HG03025 (cell line): ENCODE measurements around the gene IGF2.

Experiments used
- ATAC-seq: cut with Tn5 transposase; IDR thresholded peaks from one replicate; pipeline ENCODE4 v1.9.1; 2021; ENCODE audit warnings: mild to moderate bottlenecking, moderate library complexity; ENCODE audit not compliant: unreplicated experiment, low FRiP score

Gene IGF2

DNA sequence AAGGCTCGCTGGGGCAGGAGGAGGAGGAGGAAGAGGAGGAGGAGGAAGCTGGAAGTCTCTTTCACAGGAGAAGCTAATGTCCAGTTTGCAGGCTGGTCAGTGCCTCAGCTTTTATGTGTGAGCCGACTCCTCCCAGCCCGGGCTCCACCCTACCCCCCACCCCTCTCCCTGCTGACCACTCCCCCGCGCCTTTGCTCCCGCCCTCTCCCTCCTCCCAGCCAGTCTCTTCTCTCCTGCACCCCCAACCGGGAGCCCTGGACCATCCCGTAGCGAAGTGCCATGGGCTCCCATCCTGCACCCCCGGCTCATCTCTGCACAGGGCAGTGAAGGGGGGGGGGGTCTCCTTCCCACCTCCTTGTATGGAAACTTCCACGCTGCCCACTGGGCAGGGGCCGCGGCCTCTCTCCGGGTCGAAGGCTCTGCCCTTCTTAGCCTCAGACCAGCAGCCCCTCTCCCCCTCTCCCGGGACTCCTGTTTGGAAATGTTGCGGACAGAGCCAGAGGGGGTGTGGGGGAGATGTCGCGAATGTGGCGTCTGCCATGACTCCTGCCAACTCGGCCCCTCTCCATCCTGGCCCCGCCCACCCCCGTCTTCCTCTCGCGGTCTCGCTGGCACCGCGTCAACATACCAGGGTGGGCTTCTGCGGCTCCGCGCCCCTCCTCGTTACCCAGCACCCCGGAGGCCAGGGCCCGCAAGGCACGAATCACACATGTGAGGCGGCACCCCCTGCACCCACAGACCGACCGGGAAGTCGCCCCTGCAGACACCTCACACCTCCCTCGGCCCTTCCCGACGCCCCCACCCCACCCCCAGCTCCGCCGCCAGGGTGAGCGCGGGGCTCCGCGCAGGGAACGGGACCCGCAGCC is 1.8 kb downstream of the IGF2 start:
- ATAC-seq = no peak

DNA sequence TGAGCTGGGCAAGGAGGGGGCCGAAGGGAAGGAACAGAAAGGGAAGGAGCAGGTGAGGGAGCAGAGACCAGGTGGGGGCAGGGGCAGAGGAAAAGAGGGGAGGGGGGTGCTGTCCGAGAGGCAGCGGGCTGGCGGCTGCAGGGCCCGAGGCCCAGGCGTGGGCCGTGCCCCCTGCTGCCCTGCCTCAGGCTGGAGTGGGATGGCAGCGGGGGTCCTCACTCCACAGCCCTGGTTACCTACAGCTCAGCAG is 2.3 kb downstream of the IGF2 start:
- no peak for ATAC-seq

DNA sequence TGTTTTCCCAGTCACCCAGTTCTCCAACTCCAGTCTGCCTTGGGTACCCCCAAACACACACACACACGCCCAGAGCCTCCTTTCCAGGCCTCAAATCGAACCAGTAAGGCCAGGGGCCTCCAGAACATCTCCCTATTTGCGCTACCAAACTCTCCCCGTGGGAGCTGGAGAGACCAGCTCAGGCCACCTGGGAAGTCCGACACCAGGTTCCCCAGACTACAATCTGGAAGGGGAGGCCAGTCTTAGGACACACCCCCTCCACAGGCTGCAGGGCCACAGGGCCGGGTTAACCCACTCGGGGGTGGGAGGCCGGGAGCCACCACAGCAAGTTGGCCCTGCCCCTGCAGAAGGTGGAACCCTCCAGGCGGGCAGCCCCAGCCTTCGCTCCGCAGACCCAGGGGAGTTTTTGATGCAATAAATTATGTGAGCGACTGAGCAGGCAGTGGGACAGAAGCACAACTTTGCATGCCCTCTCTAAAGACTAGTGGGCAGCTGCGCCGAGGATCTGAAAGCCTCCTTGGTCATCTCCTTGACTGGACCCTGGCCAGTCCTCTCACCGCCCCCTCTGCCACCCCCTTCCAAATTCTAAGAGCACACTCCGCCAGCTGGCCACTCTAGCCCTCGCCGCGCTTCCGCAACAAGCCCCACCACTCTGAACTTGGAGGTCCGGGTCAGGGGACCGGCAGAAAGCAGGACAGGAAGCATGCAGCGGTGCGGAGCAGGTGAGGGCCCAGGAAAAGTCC is 2.8 kb downstream of the IGF2 start:
- ATAC-seq = no peak

DNA sequence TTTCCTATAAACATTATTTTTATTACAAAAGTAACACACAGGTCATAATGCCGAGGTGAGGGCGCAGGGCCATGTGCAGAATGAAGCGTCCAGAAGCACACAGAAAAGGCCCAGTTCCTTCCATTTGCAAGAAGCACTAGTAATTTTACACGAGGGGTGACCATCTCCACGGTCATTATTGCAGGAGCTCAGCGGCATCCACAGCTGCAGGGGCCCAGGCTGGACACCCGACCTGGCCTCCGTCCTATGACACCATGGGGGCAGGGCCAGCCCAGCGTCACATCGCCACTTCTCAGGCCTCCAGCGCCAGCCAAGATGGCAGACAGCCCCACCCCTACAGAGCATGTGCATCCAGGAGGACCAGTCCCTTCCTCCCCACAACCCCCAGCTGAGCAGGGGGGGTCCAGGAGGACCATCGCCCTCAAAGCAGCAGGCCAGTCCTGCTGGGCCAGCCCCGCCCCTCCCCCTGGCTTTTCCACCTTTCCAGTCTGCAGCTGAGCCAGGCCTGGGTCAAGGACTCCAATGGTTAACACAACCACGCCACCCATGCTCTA is 3.5 kb downstream of the IGF2 start:
- ATAC-seq = no peak

DNA sequence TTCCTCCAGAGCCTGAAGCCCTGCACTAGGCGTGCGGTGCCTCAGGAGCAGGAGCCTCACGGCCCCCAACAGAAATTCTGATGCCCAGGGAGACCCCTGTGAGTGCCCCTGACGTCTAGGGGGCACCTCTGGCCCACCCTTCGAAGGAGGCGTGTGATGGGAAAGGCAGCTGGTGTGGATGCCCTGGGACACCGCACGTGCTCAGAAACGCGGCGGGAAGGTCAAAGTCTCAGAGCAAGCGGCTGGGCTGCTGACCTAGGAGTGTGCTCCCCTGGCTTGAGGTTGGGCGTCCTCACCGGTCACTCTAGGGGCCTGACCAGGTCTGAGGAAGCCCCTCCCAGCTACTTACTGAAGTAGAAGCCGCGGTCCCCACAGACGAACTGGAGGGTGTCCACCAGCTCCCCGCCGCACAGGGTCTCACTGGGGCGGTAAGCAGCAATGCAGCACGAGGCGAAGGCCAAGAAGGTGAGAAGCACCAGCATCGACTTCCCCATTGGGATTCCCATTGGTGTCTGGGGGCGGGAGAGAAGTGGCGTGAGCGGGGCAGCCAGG is 4.1 kb downstream of the IGF2 start:
- ATAC-seq = no peak

DNA sequence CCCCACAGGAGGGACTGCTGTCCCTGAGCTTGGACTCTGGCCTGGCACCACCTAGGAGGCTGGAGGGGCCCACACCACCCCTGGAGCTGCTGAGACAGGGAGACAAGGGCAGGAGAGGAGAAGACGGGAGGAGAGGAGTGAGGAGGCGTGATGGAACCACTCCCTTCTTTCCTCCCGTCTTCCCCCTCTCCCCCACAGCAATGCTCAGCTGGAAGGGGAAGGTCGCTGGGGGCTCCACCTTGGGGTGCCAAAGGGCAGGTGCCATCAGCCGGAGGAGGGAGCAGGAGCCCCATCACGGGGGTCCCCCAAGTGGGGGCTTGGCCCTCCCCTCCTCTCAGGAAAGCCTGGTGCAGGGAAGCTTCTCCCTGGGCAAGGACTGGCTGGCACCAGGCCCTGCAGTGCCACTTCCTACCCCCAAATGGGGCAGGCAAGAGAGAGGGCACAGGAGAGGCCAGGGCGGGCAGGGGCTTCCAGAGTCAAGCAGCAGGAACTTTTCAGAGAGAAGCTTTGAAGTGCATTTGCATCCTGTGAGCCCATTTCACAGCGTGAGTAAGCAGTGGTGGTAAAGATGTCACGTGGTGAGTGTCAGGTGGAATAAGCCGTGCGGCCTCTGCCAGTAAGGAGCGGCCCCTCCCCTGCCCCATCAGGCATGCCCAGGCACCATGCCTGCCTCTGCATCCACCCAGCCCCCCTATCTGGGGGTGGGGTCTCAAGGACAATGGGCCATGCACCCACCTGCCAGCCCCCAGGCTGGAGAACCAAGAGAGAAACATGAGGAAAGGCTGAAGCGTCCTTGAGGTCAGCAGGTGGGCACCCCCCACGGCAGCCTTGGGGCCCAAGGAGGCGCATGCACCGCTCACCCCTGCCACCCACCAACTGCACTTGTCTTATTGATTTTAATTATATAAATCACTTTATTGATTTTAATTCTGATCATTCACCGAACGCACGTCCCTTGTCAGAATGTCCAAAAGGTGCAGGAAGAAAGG is 4.9 kb downstream of the IGF2 start:
- ATAC-seq = no peak

DNA sequence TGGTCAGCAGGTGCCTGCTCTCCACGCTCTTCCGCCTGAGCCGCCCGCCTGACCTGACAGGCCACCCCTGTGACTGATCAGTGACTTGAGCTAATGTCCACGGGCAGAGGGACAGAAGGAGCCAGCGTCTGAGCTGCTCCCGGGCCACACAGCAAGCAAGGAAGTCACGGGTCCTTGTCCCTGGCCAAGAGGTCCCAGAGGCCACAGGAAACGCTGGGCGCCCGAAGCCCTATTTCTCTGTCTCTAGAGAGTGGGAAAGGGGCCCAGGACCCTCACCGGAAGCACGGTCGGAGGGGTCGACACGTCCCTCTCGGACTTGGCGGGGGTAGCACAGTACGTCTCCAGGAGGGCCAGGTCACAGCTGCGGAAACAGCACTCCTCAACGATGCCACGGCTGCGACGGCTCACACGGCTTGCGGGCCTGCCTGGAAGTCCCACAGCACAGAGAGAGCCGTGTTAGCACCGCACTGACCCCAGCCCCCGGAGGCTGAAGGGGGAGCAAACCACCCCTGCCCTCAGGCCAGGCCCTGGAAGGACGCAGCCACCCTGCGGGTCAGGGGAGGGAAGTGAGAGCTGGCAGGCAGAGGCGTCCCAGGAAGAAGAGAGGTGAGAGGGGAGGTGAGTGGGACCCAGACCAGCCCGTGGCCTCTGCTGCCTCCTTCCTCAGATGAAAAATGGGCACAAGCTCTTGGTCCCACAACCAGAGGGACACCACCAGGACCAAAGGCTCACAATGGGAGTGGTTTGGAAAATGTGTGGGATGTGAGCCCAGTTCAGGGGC is 5.8 kb downstream of the IGF2 start:
- no peak for ATAC-seq

DNA sequence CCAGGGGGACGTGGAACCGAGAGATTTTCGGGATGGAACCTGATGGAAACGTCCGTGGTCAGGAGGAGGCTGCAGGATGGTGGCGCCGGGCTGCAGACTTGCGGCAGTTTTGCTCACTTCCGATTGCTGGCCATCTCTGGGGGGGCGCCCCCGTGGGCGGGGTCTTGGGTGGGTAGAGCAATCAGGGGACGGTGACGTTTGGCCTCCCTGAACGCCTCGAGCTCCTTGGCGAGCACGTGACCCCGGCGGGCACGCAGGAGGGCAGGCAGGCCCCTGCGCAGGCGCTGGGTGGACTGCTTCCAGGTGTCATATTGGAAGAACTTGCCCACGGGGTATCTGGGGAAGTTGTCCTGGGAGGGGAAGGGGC is 6.3 kb downstream of the IGF2 start:
- no peak for ATAC-seq

DNA sequence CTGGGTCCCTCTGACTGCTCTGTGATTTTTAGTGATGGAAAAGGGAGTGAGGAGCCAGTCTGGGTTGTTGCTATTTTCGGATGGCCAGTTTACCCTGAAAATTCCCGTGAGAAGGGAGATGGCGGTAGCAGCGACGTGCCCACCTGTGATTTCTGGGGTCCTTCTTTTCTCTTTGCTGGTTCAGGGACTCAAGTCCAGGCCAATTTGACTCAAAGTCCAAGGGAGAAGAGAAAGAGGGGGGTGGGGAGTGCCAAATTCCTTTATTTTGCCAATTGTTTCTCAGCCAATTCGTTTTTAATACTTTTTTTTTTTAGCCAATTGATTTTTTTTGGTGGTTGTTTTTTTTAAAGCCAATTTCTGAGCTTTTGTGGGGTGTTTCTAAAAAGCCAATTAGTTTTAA is 6.9 kb downstream of the IGF2 start:
- ATAC-seq = no peak

DNA sequence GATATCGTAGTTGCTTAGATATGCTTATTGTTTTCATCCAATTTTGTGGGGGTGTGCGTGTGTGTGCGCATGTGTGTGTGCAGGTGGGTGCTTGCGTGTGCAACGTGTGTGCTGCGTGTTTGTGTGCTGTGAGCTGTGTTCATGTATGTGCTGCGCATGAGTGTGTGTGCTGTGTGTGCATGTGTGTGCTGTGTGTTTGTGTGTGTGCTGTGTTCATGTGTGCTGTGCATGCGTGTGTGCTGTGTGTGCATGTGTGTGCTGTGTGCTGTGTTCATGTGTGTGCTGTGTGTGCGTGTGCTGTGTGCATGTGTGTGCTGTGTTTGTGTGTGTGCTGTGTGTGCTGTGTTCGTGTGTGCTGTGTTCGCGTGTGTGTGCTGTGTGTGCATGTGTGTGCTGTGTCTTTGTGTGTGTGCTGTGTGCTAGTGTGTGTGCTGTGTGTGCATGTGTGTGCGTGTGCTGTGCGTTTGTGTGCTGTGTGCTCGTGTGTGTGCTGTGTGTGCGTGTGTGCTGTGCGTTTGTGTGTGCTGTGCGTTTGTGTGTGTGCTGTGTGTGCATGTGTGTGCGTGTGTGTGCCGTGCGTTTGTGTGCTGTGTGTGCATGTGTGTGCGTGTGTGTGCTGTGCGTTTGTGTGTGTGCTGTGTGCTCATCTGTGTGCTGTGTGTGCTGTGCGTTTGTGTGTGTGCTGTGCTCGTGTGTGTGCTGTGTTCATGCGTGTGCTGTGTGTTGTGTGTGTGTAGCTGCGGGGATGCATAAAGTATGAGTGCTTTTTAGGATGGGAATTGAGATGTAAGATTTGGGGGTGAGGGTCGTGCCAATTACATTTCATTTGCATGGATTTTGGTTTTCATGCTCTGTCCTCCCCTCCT is 7.6 kb downstream of the IGF2 start:
- no peak for ATAC-seq

DNA sequence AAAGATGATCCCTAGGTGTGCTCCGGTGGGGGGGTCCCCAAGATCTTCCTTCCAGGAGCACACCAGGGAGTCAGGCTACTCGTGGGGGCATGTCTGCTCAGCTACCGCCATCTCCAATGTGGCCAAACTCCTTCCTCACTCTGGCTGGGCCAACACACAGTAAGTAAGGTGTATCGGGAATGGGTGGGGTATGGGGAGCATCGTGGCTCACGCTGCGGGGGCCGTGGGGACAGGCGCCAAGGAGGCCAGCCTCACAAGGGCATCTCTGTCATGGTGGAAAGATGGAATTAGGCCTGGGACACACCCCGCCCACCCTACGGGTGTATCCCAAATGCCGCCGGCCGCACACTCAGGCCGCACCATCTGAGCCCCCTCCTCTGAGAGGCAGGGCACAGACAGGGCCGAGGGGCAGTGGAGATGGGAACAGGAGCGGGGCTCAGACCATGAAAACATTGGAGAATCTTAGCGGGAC is 8.3 kb downstream of the IGF2 start:
- ATAC-seq = no peak

DNA sequence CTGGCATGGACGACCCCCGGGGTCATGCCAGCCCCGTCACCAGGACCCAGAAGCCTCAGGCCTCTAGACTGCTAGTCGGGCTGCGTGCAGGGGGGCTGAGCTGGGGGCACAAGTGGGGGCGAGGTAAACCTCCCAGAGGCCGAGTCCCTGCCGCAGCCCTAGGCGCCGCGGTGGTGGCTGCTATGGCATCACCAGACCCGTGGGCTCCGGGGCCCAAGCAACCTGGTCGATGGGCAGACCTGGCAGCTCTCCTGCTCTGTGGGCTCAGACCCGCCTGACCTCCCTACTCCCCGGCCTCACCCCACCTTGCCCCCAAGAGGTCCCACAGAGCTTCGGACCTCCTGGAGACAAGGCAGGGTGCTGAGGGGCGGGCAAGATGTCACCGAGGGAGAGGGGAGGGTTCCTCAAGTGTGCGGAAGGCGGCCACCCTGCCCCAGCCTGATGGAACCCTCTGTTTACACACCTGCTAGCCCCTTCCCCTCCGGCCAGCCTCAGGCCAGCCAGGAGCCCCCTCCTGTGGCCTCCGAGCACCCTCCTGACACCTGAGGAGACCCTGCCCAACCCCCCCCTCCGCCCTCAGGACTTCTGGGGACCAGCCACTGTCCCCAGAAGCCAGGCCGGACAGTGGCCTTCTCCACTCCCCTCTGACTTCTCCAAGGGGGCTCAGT is 9.4 kb downstream of the IGF2 start:
- ATAC-seq = no peak

DNA sequence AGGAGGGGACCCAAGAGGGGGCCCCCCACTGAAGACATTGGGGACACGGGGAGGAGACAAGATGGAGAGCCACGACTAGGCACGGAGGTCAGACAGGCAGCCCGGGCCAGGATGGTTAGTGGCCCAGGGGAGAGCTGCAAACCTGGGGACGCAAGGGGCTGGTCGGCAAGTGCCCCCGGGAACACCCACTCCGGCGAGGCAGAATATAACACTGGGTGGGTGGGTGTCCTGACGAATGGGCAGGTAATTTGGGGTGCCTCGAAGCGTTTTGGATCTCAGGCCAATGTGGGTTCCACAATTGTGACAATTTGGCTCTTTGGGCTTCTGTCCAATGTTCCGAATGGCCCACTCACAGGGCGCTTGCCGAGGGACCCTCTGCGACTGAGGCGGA is 9.9 kb downstream of the IGF2 start:
- no peak for ATAC-seq

DNA sequence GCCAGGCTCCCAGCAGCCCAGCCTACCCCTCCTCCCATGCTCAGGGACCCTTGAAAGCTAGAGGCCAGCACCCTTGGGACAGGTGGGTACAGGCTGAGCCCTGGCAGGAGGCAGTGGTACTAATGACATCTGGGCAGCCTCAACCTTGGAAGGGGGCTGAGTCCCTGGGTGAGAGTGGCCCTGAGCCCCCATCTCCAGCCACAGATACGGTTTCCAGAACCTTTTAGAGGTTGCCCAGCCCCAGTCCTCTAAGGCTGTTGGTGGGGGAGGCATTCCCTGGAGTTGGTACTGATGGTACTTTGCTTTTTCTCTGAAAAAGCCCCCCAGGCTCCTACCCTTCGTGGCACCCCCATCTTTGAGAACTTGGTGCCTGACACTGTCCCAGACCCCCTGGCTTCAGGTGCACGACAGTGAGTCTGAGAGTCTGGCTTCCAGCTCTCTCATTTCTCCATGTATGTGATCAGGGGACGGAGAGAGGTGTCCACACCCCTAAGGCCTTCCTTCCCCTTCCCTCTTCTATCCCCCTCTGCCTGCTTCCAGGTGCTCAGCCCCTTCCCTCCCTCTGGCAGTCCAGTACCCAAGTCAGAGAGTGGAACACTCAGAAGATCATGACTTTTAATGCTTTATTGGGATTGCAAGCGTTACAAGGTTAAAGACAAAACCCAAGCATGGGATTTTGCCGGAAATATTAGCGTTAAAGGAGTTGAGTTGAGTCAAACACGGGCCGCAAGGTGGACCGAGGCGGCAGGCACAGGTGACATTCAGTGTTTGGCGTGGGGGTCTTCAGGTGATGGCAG is 10.5 kb downstream of the IGF2 start:
- ATAC-seq = no peak

DNA sequence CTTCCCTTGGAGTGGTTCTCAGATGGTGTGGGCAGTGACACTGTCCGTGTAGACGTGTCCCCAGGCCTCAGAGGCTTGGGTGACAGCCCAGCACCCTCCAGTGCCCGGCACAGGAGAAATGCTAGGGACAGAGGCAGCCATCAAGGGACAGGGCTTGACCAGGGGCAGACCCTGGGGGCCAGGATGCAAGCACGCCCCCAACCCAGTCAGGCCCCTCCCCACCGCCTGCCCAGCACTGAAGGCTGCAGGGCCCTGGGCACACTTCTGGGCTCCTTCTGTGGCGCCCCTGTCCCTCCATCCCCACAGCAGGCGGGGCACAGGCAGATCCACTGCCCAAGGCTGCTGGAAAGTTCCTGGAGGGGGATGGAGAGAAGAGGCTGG is 11.1 kb downstream of the IGF2 start:
- ATAC-seq = no peak

DNA sequence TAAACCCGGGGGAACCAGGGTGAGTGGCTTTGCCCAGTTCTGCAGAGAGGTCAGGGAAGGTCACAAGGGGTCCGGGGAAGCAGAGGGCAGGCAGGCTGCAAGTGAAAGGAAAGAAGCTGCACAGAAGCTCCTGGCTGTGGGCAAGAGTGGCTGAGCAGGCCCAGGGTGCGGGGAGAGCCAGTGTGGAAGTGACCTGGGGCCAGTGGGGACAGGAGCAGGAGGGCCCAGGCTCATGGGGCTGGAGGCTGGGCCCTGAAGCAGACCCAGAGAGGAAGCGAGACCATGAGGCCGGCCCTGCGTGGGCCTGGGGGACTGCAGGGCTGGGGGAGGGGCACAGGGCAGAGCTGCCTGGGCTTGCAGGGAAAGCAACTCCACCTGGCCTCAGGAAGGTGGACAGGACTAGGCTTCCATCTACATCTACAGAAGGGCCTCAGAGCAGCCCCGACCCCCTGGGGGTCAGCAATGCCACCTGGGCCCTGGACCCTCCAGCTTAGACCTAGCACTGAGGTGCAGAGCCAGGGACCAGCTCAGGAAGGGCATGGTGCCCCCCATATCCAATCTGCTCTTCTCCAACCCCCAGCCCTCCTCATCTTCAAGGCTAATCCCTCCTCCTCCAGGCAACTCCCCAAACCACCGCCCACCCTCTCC is 11.6 kb downstream of the IGF2 start:
- ATAC-seq = no peak

DNA sequence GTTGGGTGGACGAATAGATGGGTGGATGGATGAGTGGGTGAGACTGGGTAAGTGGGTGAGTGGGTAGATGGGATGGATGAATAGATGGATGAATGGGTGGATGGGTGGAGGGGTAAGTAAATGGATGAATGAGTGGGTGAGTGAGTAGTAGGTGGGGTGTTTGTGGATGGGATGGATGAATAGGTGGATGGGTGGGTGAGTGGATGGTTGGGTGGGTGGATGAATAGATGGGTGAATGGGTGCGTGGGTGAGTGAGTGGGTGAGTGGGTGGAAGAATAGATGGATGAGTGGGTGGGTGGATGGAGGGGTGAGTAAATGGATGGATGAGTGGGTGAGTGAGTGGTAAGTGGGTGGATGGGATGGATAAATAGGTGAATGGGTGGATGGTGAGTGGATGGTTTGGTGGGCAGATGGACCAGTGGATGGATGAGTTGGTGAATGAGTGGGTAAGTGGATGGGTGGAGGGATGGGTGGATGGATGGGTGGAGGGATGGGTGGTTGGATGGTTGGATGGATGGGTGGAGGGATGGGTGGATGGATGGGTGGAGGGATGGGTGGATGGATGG is 12.6 kb downstream of the IGF2 start:
- ATAC-seq = no peak
